Adipose tissue (tissue), 3 donors: ENCODE results near the gene LHX2. TPM values are rescaled to one million over a fixed set of nuclear protein-coding genes. Genes with fewer than 3 reads are reported as not detected.

Experiments
- H3K27ac ChIP-seq: one replicate; pipeline ENCODE4 v1.5.1; 2013; ENCODE audit warnings: low read depth, low read length
- WGBS, 3 donors: extraction: QIAGEN DNeasy Blood & Tissue Kit; methylation state at CpG; one replicate each; pipeline ENCODE4 v1.1.7; 2013; 5-methylcytosine and 5-hydroxymethylcytosine counted together
- polyA plus RNA-seq, 3 donors: library from polyadenylated mRNA; stranded (reverse); fragments of 200-250 nt; gene quantifications; one replicate each; pipeline ENCODE4 v1.2.3, GENCODE V29; 2013
- donor health status: healthy with polysubstance abuse.
- donor health status: Bipolar disorder and iron deficiency.
- donor health status: healthy.

Gene LHX2
- polyA plus RNA-seq, 3 donors, result 0.18 to 1.1 (median 0.53) TPM

- 63 to 83% (median 77%) methylated on average over 3 of the region's 3 CpGs for WGBS, 3 donors
- no peak overlapping the region for H3K27ac ChIP-seq
These were observed 66.5 kb downstream of the LHX2 start for GRCh38 chr9:124077915-124078572.

- WGBS, 3 donors, result 86 to 91% (median 90%) methylated on average over 4 of the region's 4 CpGs
- no peak overlapping the region for H3K27ac ChIP-seq
These were observed 67.1 kb downstream of the LHX2 start for GRCh38 chr9:124078641-124079040.

GRCh38 chr9:124079176-124079925 is 67.8 kb downstream of the LHX2 start:
- WGBS, 3 donors, result 81 to 83% (median 82%) methylated on average over 17 of the region's 17 CpGs
- H3K27ac ChIP-seq, result no peak overlapping the region

GRCh38 chr9:124082622-124083021 is 71.1 kb downstream of the LHX2 start:
- 69 to 84% (median 77%) methylated on average over 2 of the region's 2 CpGs for WGBS, 3 donors
- no peak overlapping the region for H3K27ac ChIP-seq

Other genes starting within 250 kb of the LHX2 start
- 10 to 100 TPM in 1 of 3 donors, 1 to 10 TPM in 2; 3.3 to 12.9 (median 9.4) TPM for gene DENND1A, start 81.6 kb upstream of the LHX2 start, polyA plus RNA-seq
- 10 to 100 TPM; 15.8 to 24.6 (median 18.3) TPM for gene NEK6, start 246.2 kb downstream of the LHX2 start, polyA plus RNA-seq